A549 (cell line): Measurements from ENCODE around the gene SUN2.

Source experiments
- CHD2 ChIP-seq: fragments of 150-350 bp; IDR thresholded peaks from 2 replicates; pipeline ENCODE4 v1.6.1; 2014; ENCODE audit warnings: low read length; ENCODE audit not compliant: partially characterized antibody
- CTCF ChIP-seq: fragments of >200 bp; sonication (Bioruptor Twin); formaldehyde crosslinking; IDR thresholded peaks from 3 replicates; pipeline ENCODE4 v1.5.1; 2016
- HOXB5 ChIP-seq: fragments of 250-450 bp; sonication (Bioruptor Pico); IDR thresholded peaks from 2 replicates; pipeline ENCODE4 v1.5.0; 2020; ENCODE audit warnings: mild to moderate bottlenecking, moderate library complexity
- MAX ChIP-seq: IDR thresholded peaks from 2 replicates; pipeline ENCODE4 v1.6.1; 2012
- POLR2A ChIP-seq: IDR thresholded peaks from 2 replicates; pipeline ENCODE4 v1.6.1; 2012; ENCODE audit warnings: mild to moderate bottlenecking, low read length
- POLR2AphosphoS2 ChIP-seq: conservative IDR thresholded peaks from 2 replicates; pipeline ENCODE4 v1.6.1; 2012; ENCODE audit warnings: low read length, improper control_type of control experiment, inconsistent platforms
- REST ChIP-seq: fragments of 200-600 bp; sonication (generic); IDR thresholded peaks from 2 replicates; pipeline ENCODE4 v1.6.1; 2016; ENCODE audit warnings: antibody characterized with exemption, mild to moderate bottlenecking, moderate library complexity
- ZFP36 ChIP-seq: fragments of 450-650 bp; IDR thresholded peaks from 2 replicates; pipeline ENCODE4 v1.6.1; 2014; ENCODE audit warnings: borderline replicate concordance; ENCODE audit not compliant: partially characterized antibody

GRCh38 chr22:38735465-38736256 lies 20.1 kb downstream of the SUN2 start:
- TF ChIP-seq POLR2AphosphoS2 (no peak), HOXB5 (CRISPR knock-in tag) (no peak), CTCF (no peak), POLR2A (no peak), ZFP36 (no peak), REST (no peak), MAX (no peak), CHD2 (no peak)
